ENCODE data around the gene RFPL4AL1.
"Not testable (repeated sequence)": the region's sequence is repeated elsewhere in the genome, so short reads cannot be mapped to it uniquely, and the experiment has no call there.

RFPL4AL1 gene

GRCh38 chr19:55768818-55769217 is at the start of gene RFPL4AL1:
Gene RFPL4AL1, plus strand, starts transcription at chr19:55769118. Its CDS starts 2,687 bp downstream, at chr19:55771805.
- not testable (repeated sequence) for ATAC-seq

GRCh38 chr19:55720214-55720746 is 48.6 kb upstream of the RFPL4AL1 start:
- TF ChIP-seq ESRRG (CRISPR knock-in tag; IDR thresholded peaks at IDR 0.05): no peak
- no peak for TF ChIP-seq PPARA (CRISPR knock-in tag; IDR thresholded peaks at IDR 0.05; ENCODE audit: borderline replicate concordance)
- TF ChIP-seq BACH2 (CRISPR knock-in tag; IDR thresholded peaks at IDR 0.05; ENCODE audit: borderline replicate concordance): no peak
- no peak for TF ChIP-seq SNAI2 (CRISPR knock-in tag; IDR thresholded peaks at IDR 0.05)
- TF ChIP-seq PATZ1 (CRISPR knock-in tag; IDR thresholded peaks at IDR 0.05; ENCODE audit: borderline replicate concordance): no peak
- TF ChIP-seq CSDC2 (CRISPR knock-in tag; IDR thresholded peaks at IDR 0.05): no peak
- no peak for TF ChIP-seq GLIS3 (CRISPR knock-in tag; IDR thresholded peaks at IDR 0.05)
- ATAC-seq: no peak

GRCh38 chr19:55720801-55721200 is 48.1 kb upstream of the RFPL4AL1 start:
- no peak for ATAC-seq

GRCh38 chr19:55723491-55723890 is 45.4 kb upstream of the RFPL4AL1 start:
- no peak for ATAC-seq
- TF ChIP-seq ZNF70 (CRISPR knock-in tag; IDR thresholded peaks at IDR 0.05) (no peak), SNAI2 (CRISPR knock-in tag; IDR thresholded peaks at IDR 0.05) (no peak), CSRNP3 (CRISPR knock-in tag; IDR thresholded peaks at IDR 0.05) (no peak), ZNF8 (CRISPR knock-in tag; IDR thresholded peaks at IDR 0.05) (no peak), TSHZ2 (CRISPR knock-in tag; IDR thresholded peaks at IDR 0.05) (no peak), TCF4 (CRISPR knock-in tag; IDR thresholded peaks at IDR 0.05; ENCODE audit: borderline replicate concordance) (no peak), ZFP3 (CRISPR knock-in tag; IDR thresholded peaks at IDR 0.05) (no peak)

More at GRCh38 chr19:55720801-55721200, 48.1 kb upstream of the RFPL4AL1 start:
- TF ChIP-seq POU6F1 (CRISPR knock-in tag; IDR thresholded peaks at IDR 0.05; ENCODE audit: borderline replicate concordance, low read depth) (no peak), GLIS3 (CRISPR knock-in tag; IDR thresholded peaks at IDR 0.05) (no peak), PATZ1 (CRISPR knock-in tag; IDR thresholded peaks at IDR 0.05; ENCODE audit: borderline replicate concordance) (no peak), ZFP3 (CRISPR knock-in tag; IDR thresholded peaks at IDR 0.05) (no peak), ZNF70 (CRISPR knock-in tag; IDR thresholded peaks at IDR 0.05) (no peak), ZNF8 (CRISPR knock-in tag; IDR thresholded peaks at IDR 0.05) (no peak), RARB (CRISPR knock-in tag; IDR thresholded peaks at IDR 0.05) (no peak), BACH2 (CRISPR knock-in tag; IDR thresholded peaks at IDR 0.05; ENCODE audit: borderline replicate concordance) (no peak), SNAI2 (CRISPR knock-in tag; IDR thresholded peaks at IDR 0.05) (no peak), ZFP30 (CRISPR knock-in tag; IDR thresholded peaks at IDR 0.05) (no peak), CSRNP3 (CRISPR knock-in tag; IDR thresholded peaks at IDR 0.05) (no peak), TOX (CRISPR knock-in tag; IDR thresholded peaks at IDR 0.05; ENCODE audit: borderline replicate concordance) (no peak), TCF4 (CRISPR knock-in tag; IDR thresholded peaks at IDR 0.05; ENCODE audit: borderline replicate concordance) (no peak), OSR1 (CRISPR knock-in tag; IDR thresholded peaks at IDR 0.05) (no peak), ESRRG (CRISPR knock-in tag; IDR thresholded peaks at IDR 0.05) (no peak), ARNTL (CRISPR knock-in tag; IDR thresholded peaks at IDR 0.05; ENCODE audit: borderline replicate concordance, low read depth) (no peak)

GRCh38 chr19:55730378-55730777 is 38.5 kb upstream of the RFPL4AL1 start:
- not testable (repeated sequence) for ATAC-seq
